GM12878 (cell line): ENCODE measurements around the gene KCNA5. TPM values are rescaled to one million over a fixed set of nuclear protein-coding genes. Genes with fewer than 3 reads are reported as not detected.

Experiments used
- ATAC-seq: fragments of 200-7000 bp; cut with Tn5 transposase; 3 replicates; pipeline ENCODE4 v1.9.1; 2020; ENCODE audit warnings: mild to moderate bottlenecking, moderate library complexity
- BruUV-seq: library from RNA; stranded (reverse); fragments of 400-500 nt; replicated peaks from 2 replicates; lab custom pipeline; 2021; lab: Mats Ljungman, UMichigan
- CTCF ChIA-PET: fragments of 300-600 bp; sonication (Branson Sonifier 250); formaldehyde crosslinking; extraction: SDS; loops from one replicate; lab custom pipeline; 2021; ENCODE audit warnings: inconsistent platforms; lab: Yijun Ruan, JAX
- POLR2A ChIA-PET: fragments of 350-600 bp; formaldehyde crosslinking; extraction: SDS; loops from one replicate; lab custom pipeline; 2021; ENCODE audit warnings: inconsistent platforms; lab: Charles Lee
- RAD21 ChIA-PET: fragments of 300-600 bp; sonication (Branson Sonifier 250); formaldehyde crosslinking; loops from one replicate; lab custom pipeline; 2023; ENCODE audit warnings: antibody characterized with exemption; ENCODE audit not compliant: unreplicated experiment; lab: Charles Lee
- SMC1A ChIA-PET: fragments of 300-600 bp; sonication (Branson Sonifier 250); formaldehyde crosslinking; loops from one replicate; lab custom pipeline; 2023; ENCODE audit not compliant: unreplicated experiment, uncharacterized antibody; lab: Charles Lee
- DNase-seq: peaks from one replicate; pipeline ENCODE4 v3.0.0-alpha.2; 2011; ENCODE audit warnings: low read depth, low spot score
- FAIRE-seq: peaks from 3 replicates; lab custom pipeline; 2011; peaks lifted over from hg19 to GRCh38; lab: Jason Lieb, UNC
- H2AFZ ChIP-seq: 2 replicates; pipeline ENCODE4 v1.6.0; 2011; ENCODE audit warnings: low read depth, low read length, control low read depth; ENCODE audit not compliant: control insufficient read depth
- H3K27ac ChIP-seq: 2 replicates; pipeline ENCODE4 v1.5.1; 2011; ENCODE audit warnings: control low read depth; ENCODE audit not compliant: control insufficient read depth, insufficient read depth
- H3K27me3 ChIP-seq, 2 experiments: replicated peaks in 1 of 2; 2 replicates each; pipeline versions ENCODE4 v1.6.0 to v1.6.1; 2011; ENCODE audit warnings: low read length in 1 of 2; ENCODE audit not compliant: control insufficient read depth in 2 of 2, insufficient read depth in 2 of 2
- H3K36me3 ChIP-seq, 2 experiments: 2 replicates each; pipeline ENCODE4 v1.5.1; 2011; ENCODE audit warnings: low read length in 1 of 2; ENCODE audit not compliant: control insufficient read depth in 2 of 2, insufficient read depth in 2 of 2
- H3K4me1 ChIP-seq: 2 replicates; pipeline ENCODE4 v1.6.1; 2011; ENCODE audit warnings: mild to moderate bottlenecking, low read length, moderate library complexity, mixed read lengths; ENCODE audit not compliant: control insufficient read depth, insufficient read depth
- H3K4me2 ChIP-seq: 2 replicates; pipeline ENCODE4 v1.6.0; 2011; ENCODE audit warnings: control low read depth; ENCODE audit not compliant: control insufficient read depth, insufficient read depth
- H3K4me3 ChIP-seq: fragments of 200-600 bp; sonication (generic); 2 replicates; pipeline ENCODE4 v1.5.1; 2016
- H3K79me2 ChIP-seq: 2 replicates; pipeline ENCODE4 v1.6.0; 2011; ENCODE audit warnings: low read length; ENCODE audit not compliant: control insufficient read depth, insufficient read depth
- H3K9ac ChIP-seq: 2 replicates; pipeline ENCODE4 v1.8.0; 2011; ENCODE audit warnings: low read length, control low read depth, mixed read lengths; ENCODE audit not compliant: control insufficient read depth, insufficient read depth
- H3K9me3 ChIP-seq: replicated peaks from 3 replicates; pipeline ENCODE4 v1.5.1; 2011; ENCODE audit warnings: mild to moderate bottlenecking, low read length; ENCODE audit not compliant: control insufficient read depth, insufficient read depth
- H4K20me1 ChIP-seq: 2 replicates; pipeline ENCODE4 v1.6.0; 2011; ENCODE audit not compliant: control insufficient read depth, insufficient read depth
- CEBPB ChIP-seq, 2 experiments: fragments of 150-350 bp in 1 of 2; IDR thresholded peaks; 2 replicates each; pipeline ENCODE4 v1.6.1; 2012 to 2014; ENCODE audit warnings: low read depth in 2 of 2, low read length in 2 of 2, borderline replicate concordance in 1 of 2, inconsistent platforms in 1 of 2
- WGBS: methylation state at CpG from one replicate; pipeline ENCODE4 v1.1.6; 2016; ENCODE audit warnings: low lambda C conversion rate; ENCODE audit not compliant: insufficient replicate concordance, insufficient coverage; ENCODE audit errors: missing lambda C conversion rate; 5-methylcytosine and 5-hydroxymethylcytosine counted together
- in situ Hi-C: fragments of 300-500 bp; cut with MboI; formaldehyde crosslinking; loops from 9 replicates; pipeline ENCODE4 v1.14.3; 2018; ENCODE audit warnings: mixed read lengths
- intact Hi-C: fragments of 100-400 bp; cut with micrococcal nuclease; formaldehyde crosslinking; loops from one replicate; pipeline ENCODE4 v1.14.2; 2022; ENCODE audit not compliant: unreplicated experiment
- polyA plus RNA-seq, 11 experiments: library from polyadenylated mRNA; depleted of rRNA in 4 of 11; unstranded in 6 of 11; stranded (reverse) in 5 of 11; fragments of >200 nt; fragmentation: Nextera tagmentation in 4 of 11; fragmentation: Illumina TruSeq in 1 of 11; extraction: Ambion mirVana in 4 of 11; extraction: Trizol in 1 of 11; gene quantifications; 1 replicate in 1 of 11; 2 replicates in 10 of 11; pipeline versions ENCODE4 v1.2.1 to v1.2.3, GENCODE V29; 2011 to 2016; ENCODE audit warnings: inconsistent platforms in 2 of 11, missing spikeins in 2 of 11, low read depth in 1 of 11
- total RNA-seq, 4 experiments: library from RNA; depleted of rRNA in 3 of 4; stranded (reverse); fragments of >200 nt in 3 of 4; fragmentation: Illumina TruSeq in 1 of 4; extraction: Trizol in 1 of 4; gene quantifications; 2 replicates each; pipeline versions ENCODE4 v1.2.1 to v1.2.3, GENCODE V29; 2013 to 2021
- TF ChIP-seq, protein P1 (sequence below): fragments of 450-650 bp; formaldehyde crosslinking; IDR thresholded peaks from 2 replicates; pipeline ENCODE4 v1.4.0; 2022; ENCODE audit warnings: mild to moderate bottlenecking, moderate library complexity

The KCNA5 gene
- total and polyA plus RNA-seq, 10 of the 15 experiments (the other 5 are each of a cell fraction or from before 2014, with no cell fraction given) = 0.11 to 0.56 (median 0.19) TPM; not detected in 4

DNA sequence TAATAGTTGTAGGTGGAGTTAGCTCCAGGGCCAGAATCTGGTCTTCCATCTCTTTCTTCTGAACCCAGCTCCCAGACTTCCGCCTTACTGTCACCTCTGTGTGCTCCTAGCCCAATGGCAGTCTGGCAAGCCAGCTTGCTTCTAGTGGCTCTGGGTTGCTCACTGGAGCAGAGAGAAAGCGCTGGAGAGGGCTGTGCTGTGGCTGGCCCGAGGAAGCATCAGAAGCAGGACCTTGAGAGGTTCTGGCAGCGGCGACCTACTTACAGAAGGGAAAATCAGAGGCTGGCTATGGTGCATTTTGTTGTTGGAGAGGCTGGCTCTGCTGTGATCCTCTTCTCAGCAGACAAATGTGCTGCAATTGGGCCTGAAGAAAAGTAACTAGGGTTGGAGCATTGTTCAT is 28.6 kb downstream of the KCNA5 start:
- H3K9ac ChIP-seq = no peak overlapping the region
- intact Hi-C loops = no loop called here

More for the DNA sequence above, 28.6 kb downstream of the KCNA5 start:
- Histone ChIP-seq H3K27ac (no peak overlapping the region), H2AFZ (no peak overlapping the region), H3K9me3 (no peaks in the 10 kb centered on the region), H3K79me2 (no peaks in the 10 kb centered on the region), H3K27me3 (peaks cover 0 to 1% of the 10 kb centered on the region in 2 experiments; a peak in 1 of 4 replicates), H3K4me1 (no peaks in the 10 kb centered on the region), H4K20me1 (no peaks in the 10 kb centered on the region), H3K36me3 (no peaks in the 10 kb centered on the region), H3K4me3 (no peak overlapping the region), H3K4me2 (no peak overlapping the region)
- no TSS peak for BruUV-seq
- FAIRE-seq (no peak), DNase-seq (no peak), ATAC-seq (no peak)
- ChIA-PET CTCF (interaction anchor here (1.1 to 2.9 kb wide), 4 partner anchors 9 to 70 kb away, joined by 3 to 15 read pairs (median 3); no protein-coding TSS in a partner anchor), POLR2A (no interaction called here), RAD21 (no interaction called here), SMC1A (interaction anchor here (0.6 kb wide), 1 partner anchor 20 kb away, joined by 3 read pairs; no protein-coding TSS in a partner anchor)
- TF ChIP-seq, protein P1, sequence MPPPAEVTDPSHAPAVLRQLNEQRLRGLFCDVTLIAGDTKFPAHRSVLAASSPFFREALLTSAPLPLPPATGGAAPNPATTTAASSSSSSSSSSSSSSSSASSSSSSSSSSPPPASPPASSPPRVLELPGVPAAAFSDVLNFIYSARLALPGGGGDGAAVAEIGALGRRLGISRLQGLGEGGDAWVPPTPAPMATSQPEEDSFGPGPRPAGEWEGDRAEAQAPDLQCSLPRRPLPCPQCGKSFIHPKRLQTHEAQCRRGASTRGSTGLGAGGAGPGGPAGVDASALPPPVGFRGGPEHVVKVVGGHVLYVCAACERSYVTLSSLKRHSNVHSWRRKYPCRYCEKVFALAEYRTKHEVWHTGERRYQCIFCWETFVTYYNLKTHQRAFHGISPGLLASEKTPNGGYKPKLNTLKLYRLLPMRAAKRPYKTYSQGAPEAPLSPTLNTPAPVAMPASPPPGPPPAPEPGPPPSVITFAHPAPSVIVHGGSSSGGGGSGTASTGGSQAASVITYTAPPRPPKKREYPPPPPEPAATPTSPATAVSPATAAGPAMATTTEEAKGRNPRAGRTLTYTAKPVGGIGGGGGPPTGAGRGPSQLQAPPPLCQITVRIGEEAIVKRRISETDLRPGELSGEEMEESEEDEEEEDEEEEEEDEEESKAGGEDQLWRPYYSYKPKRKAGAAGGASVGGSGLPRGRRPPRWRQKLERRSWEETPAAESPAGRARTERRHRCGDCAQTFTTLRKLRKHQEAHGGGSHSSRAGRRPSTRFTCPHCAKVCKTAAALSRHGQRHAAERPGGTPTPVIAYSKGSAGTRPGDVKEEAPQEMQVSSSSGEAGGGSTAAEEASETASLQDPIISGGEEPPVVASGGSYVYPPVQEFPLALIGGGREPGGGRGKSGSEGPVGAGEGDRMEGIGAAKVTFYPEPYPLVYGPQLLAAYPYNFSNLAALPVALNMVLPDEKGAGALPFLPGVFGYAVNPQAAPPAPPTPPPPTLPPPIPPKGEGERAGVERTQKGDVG (CRISPR knock-in tag) = no peak
- TF ChIP-seq CEBPB (IDR thresholded peaks at IDR 0.05; ENCODE audit: borderline replicate concordance in 1 of 2, low read depth in 2 of 2, low read length in 2 of 2) = no peak
- 35% methylated on average over 5 of the region's 5 CpGs for WGBS
- in situ Hi-C loops = no loop called here
